ENCODE measurements around the gene GET3. TPM values are rescaled to one million over a fixed set of nuclear protein-coding genes. Genes with fewer than 3 reads are reported as not detected.

GET3 gene
- total RNA-seq, 4 donors from 2014 or later, result 70.7 to 88.8 (median 83.3) TPM

DNA sequence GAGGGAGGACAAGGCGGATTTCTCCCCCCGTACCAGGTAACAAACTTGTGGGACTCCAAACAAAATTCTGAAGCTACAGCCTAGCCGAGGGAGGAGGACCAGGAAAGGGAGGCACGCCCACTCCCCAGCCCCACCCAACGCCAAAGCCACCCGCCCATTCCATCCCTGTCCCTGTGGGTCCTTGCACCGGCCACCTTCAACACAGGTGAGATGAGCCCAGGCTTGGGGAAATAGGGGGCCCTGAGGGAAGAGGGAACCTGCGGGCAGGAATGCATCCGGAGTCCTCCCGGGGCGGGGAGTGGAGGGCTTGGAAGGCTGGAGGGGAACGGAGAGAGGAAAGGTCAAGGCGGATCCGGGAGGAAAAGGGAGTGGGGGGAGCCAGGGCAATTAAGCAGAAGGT lies 14.3 kb downstream of the GET3 start, which contains the start of gene BEST2:
Gene BEST2 (plus strand): TSS at position 157 of the 400 bp plus-strand sequence. CDS start 802 bp downstream, outside the sequence.
- 54 to 67% methylated on average over 14 of the region's 14 CpGs for WGBS, 2 donors
- TF ChIP-seq, protein P1, sequence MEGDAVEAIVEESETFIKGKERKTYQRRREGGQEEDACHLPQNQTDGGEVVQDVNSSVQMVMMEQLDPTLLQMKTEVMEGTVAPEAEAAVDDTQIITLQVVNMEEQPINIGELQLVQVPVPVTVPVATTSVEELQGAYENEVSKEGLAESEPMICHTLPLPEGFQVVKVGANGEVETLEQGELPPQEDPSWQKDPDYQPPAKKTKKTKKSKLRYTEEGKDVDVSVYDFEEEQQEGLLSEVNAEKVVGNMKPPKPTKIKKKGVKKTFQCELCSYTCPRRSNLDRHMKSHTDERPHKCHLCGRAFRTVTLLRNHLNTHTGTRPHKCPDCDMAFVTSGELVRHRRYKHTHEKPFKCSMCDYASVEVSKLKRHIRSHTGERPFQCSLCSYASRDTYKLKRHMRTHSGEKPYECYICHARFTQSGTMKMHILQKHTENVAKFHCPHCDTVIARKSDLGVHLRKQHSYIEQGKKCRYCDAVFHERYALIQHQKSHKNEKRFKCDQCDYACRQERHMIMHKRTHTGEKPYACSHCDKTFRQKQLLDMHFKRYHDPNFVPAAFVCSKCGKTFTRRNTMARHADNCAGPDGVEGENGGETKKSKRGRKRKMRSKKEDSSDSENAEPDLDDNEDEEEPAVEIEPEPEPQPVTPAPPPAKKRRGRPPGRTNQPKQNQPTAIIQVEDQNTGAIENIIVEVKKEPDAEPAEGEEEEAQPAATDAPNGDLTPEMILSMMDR (IDR thresholded peaks at IDR 0.05), result no peak
- TF ChIP-seq POLR2A (IDR thresholded peaks at IDR 0.05), result no peak
- intact Hi-C loops (cut with DNase I), result no loop called here
- H3K9me3 ChIP-seq, result no peaks in the 10 kb centered on the region
- H3K36me3 ChIP-seq, result peaks cover 13% of the 10 kb centered on the region in 2 donors
- H3K27ac ChIP-seq, result no peak within 1 kb of the TSS
- no peaks in the 10 kb centered on the region for H3K4me1 ChIP-seq
- H3K27me3 ChIP-seq, result no peaks in the 10 kb centered on the region
- no peak for DNase-seq
- no peak within 1 kb of the TSS for H3K4me3 ChIP-seq (replicated peaks in 1 of 3)

DNA sequence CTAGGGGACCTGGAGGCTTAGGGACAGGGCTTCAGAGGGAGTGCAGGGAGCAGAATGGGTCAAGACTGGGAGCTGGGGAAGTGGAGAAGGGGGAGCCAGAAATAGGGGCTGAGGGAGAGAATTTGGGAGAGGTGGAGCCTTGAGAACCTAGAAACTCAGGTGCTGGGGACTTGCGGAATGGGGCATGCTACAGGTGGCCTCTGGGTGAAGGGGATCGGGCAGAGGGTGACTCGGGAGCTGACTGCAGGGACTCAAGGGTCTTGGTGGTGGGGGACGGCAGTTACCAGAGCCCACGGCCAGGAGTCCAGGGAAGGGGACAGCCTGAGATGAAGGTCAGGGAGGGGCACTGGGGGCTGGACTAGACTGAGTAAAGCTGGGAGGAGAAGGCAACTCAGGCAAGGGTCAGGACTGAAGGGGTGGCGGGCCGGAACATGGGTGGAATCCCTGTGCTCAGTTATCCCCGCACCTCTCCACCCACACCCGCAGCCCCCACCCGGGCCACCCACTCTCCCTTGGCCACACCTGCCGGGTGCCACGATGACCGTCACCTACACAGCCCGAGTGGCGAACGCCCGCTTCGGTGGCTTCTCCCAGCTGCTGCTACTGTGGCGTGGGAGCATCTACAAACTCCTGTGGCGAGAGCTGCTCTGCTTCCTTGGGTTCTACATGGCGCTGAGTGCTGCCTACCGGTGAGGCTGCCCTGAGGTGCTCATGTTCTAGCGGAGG lies 14.9 kb downstream of the GET3 start:
- Histone ChIP-seq H3K27ac (no peak overlapping the region), H3K9me3 (no peaks in the 10 kb centered on the region), H3K36me3 (peaks cover 9% of the 10 kb centered on the region in 2 donors), H3K27me3 (no peaks in the 10 kb centered on the region), H3K4me3 (replicated peaks in 1 of 3) (no peak overlapping the region), H3K4me1 (peaks cover 0 to 2% of the 10 kb centered on the region in 2 donors)
- TF ChIP-seq, protein P1 (IDR thresholded peaks at IDR 0.05), result no peak
- WGBS, 2 donors, result 81 to 83% methylated on average over 22 to 23 of the region's 23 CpGs
- intact Hi-C loops (cut with DNase I), result no loop called here
- no peak for DNase-seq

DNA sequence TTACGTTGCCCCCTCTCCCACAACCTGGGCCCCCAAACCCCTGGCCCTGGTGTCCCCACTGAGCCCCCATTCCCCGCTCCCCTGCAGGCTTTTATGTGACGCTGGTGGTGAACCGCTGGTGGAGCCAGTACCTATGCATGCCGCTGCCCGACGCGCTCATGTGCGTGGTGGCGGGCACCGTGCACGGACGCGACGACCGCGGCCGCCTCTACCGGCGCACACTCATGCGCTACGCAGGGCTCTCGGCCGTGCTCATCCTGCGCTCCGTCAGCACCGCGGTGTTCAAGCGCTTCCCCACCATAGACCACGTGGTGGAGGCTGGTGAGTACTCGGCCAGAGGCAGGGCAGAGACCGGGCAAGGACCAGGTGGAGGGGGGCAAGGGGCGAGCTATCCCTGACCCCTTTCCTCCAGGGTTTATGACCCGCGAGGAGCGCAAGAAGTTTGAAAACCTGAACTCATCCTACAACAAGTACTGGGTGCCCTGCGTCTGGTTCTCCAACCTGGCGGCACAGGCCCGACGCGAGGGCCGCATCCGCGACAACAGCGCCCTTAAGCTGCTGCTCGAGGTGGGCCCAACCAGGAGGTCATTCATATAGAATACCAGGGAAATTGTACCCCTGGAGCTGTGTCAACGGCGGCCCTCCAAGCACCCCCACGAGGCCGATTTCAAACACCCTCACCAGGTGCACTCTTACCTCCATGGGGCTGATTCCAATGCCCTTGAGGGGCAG lies 17.3 kb downstream of the GET3 start:
- TF ChIP-seq, protein P1 (IDR thresholded peaks at IDR 0.05), result no peak
- TF ChIP-seq POLR2A (IDR thresholded peaks at IDR 0.05), result no peak
- intact Hi-C loops (cut with DNase I), result no loop called here
- DNase-seq, result no peak

DNA sequence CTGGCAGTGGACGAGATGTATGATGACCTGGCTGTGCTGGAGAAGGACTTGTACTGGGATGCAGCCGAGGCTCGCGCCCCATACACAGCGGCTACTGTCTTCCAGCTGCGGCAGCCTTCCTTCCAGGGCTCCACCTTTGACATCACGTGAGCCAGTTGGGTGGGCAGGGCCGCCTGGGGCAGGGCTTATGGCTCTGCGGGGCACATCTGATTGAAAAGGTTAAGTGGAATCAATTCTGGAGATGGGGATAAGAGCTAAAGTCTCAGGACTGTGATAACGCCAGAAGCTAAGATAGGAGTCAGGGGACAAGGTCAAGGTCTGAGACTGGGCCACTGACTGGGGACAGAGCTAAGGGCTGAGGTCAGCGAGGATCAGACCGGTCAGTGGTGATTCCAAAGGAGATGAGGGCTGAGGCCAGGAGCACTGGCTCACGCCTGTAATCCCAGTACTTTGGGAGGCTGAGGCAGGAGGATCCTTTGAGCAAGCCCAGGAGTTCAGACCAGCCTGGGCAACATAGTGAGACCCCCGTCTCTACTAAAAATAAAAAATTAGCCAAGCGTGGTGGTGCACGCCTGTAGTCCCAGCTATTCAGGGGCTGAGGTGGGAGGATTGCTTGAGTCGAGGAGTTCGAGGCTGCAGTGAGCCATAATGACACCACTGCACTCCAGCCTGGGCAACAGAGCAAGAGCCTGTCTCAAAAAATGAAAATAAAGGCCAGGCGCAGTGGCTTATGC lies 19.0 kb downstream of the GET3 start:
- Histone ChIP-seq H3K4me1 (peaks cover 9% of the 10 kb centered on the region in 2 donors), H3K36me3 (no peaks in the 10 kb centered on the region), H3K27me3 (no peaks in the 10 kb centered on the region), H3K9me3 (no peaks in the 10 kb centered on the region), H3K4me3 (replicated peaks in 1 of 3) (no peak overlapping the region), H3K27ac (no peak overlapping the region)
- no peak for TF ChIP-seq POLR2A (IDR thresholded peaks at IDR 0.05)
- TF ChIP-seq, protein P1 (IDR thresholded peaks at IDR 0.05), result no peak
- no peak for DNase-seq
- 87 to 92% methylated on average over 19 of the region's 19 CpGs for WGBS, 2 donors
- intact Hi-C loops (cut with DNase I), result no loop called here

More for the DNA sequence above, 17.3 kb downstream of the GET3 start:
- H3K27ac ChIP-seq, result no peak overlapping the region
- peaks cover 9% of the 10 kb centered on the region in 2 donors for H3K4me1 ChIP-seq
- WGBS, 2 donors, result 68 to 72% methylated on average over 23 to 49 of the region's 50 CpGs
- no peaks in the 10 kb centered on the region for H3K9me3 ChIP-seq
- no peaks in the 10 kb centered on the region for H3K36me3 ChIP-seq
- no peaks in the 10 kb centered on the region for H3K27me3 ChIP-seq
- no peak overlapping the region for H3K4me3 ChIP-seq (replicated peaks in 1 of 3)

All from thyroid gland (tissue), 4 donors.